Activated CD8-positive, alpha-beta T cell treated with anti-CD3 and anti-CD28 coated beads, Interleukin-2, amount 10 ng/mL, durations not matched to agents 7 days and 5 days (primary cell): ENCODE measurements around the gene CSNK2A1. TPM values are rescaled to one million over a fixed set of nuclear protein-coding genes. Genes with fewer than 3 reads are reported as not detected.
"Not testable (repeated sequence)": the region's sequence is repeated elsewhere in the genome, so short reads cannot be mapped to it uniquely, and the experiment has no call there.

ENCODE experiments used
- ATAC-seq: fragments of 150-1000 bp; cut with Tn5 transposase; one replicate; pipeline ENCODE4 v1.10.0; 2021; ENCODE audit warnings: moderate library complexity
- CTCF ChIA-PET: fragments of 350-600 bp; sonication (Branson Sonifier 250); formaldehyde crosslinking; loops from one replicate; lab custom pipeline; 2021; ENCODE audit warnings: antibody characterized with exemption; lab: Charles Lee
- POLR2A ChIA-PET: fragments of 350-600 bp; sonication (Branson Sonifier 250); formaldehyde crosslinking; loops from one replicate; lab custom pipeline; 2021; ENCODE audit warnings: antibody characterized with exemption; lab: Charles Lee
- DNase-seq: peaks from one replicate; pipeline ENCODE4 v3.0.0-alpha.2; 2020
- H3K27ac Mint-ChIP-seq: one replicate; pipeline ENCODE4 v1.8.0; 2021; ENCODE audit warnings: mild to moderate bottlenecking, mixed read lengths
- H3K27me3 Mint-ChIP-seq: one replicate; pipeline ENCODE4 v1.8.0; 2021; ENCODE audit warnings: low read depth, mixed read lengths
- H3K36me3 Mint-ChIP-seq: one replicate; pipeline ENCODE4 v1.8.0; 2021; ENCODE audit warnings: low read depth, mixed read lengths
- H3K4me1 Mint-ChIP-seq: one replicate; pipeline ENCODE4 v1.8.0; 2021; ENCODE audit warnings: low read depth, mixed read lengths
- H3K4me3 Mint-ChIP-seq: one replicate; pipeline ENCODE4 v1.8.0; 2021; ENCODE audit warnings: mild to moderate bottlenecking, mixed read lengths
- H3K9me3 Mint-ChIP-seq: one replicate; pipeline ENCODE4 v1.8.0; 2022; ENCODE audit warnings: mixed read lengths; ENCODE audit not compliant: insufficient read depth
- total RNA-seq, 2 experiments: library from RNA; stranded (reverse); gene quantifications; one replicate each; pipeline ENCODE4 v1.2.3, GENCODE V29; 2021

CSNK2A1 gene
- total RNA-seq, 2 experiments from 2014 or later: 116 to 121 TPM

DNA sequence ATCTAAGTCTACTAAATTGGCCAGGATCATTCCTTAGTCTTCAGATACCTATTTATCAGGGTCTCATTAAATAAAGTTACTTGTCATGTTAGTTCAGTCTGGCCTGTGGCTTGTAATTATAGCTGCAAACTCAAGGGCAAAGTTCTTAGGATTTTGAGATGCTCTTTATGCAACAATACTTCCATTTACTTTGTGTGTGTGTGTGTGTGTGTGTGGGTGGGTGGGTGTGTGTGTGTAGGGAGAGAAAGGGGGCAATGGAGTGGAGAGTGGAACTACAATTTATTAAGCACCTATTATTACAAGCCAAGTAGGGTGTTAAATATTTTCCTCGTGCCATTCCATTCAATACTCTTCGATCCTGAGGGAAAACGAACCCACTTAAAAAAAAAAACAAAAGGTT lies 63.5 kb downstream of the CSNK2A1 start:
- POLR2A ChIA-PET: interaction anchor here (1.4 kb wide), 1 partner anchor 17 kb away, joined by 3 read pairs; no protein-coding TSS in a partner anchor
- ATAC-seq: no peak
- Mint-ChIP-seq H3K27me3 (no peaks in the 10 kb centered on the region), H3K9me3 (no peaks in the 10 kb centered on the region), H3K36me3 (peaks cover 55% of the 10 kb centered on the region), H3K4me3 (no peak overlapping the region), H3K27ac (no peak overlapping the region), H3K4me1 (peaks cover 46% of the 10 kb centered on the region)
- no peak for DNase-seq
- CTCF ChIA-PET: interaction anchor here (0.6 to 2.6 kb wide), 5 partner anchors 14 to 166 kb away, joined by 3 to 13 read pairs (median 7); no protein-coding TSS in a partner anchor

DNA sequence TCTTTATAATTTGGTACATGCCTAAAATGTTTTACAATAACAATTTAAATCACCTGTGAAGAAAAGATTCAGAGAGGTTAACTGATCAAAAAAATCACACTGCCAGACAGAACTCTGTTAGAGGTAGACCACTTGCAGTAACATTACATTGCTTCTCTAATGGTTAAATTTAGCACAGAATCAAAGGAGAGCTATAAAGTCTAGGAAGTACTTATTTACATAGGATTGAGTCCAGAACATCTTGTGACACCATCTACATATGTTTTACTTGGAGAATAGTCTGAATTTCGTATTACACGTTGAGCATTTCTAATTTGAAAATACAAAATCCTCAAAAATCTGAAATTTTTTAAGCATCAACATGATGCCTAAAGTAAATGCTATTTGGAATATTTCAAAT lies 64.1 kb downstream of the CSNK2A1 start:
- DNase-seq (no peak), ATAC-seq (no peak)
- Mint-ChIP-seq H3K4me3 (no peak overlapping the region), H3K27me3 (no peaks in the 10 kb centered on the region), H3K27ac (peak overlapping the region; percentile 58), H3K4me1 (peaks cover 46% of the 10 kb centered on the region), H3K36me3 (peaks cover 55% of the 10 kb centered on the region), H3K9me3 (no peaks in the 10 kb centered on the region)
- POLR2A ChIA-PET: interaction anchor here (1.4 to 1.6 kb wide), 2 partner anchors 17 to 72 kb away, joined by 3 to 5 read pairs; no protein-coding TSS in a partner anchor
- CTCF ChIA-PET: interaction anchor here (0.6 to 4.7 kb wide), 7 partner anchors 15 to 166 kb away, joined by 3 to 29 read pairs (median 7); partner anchors contain the start of gene CSNK2A1

DNA sequence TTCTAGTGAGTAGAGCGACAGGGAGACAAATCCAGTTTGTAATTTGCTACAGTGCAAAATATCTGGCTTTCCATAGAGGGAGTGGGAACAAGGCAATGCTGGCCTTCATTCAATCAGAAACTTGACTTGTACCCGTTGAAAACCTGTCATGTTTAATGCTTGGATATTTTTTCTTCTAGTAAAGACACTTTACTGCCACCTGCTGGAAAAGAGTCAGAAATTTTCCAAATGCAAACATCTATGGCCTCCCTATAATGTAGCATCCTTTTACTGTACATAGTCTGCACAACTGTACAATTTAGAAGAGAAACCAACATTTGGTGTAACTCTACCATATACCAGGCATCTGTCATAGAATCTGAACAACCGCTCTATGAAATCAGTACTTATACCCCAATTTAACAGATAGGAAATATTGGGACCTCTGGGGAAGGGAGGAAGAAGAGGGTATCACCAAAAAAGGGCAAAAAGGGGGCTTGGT lies 64.6 kb downstream of the CSNK2A1 start:
- POLR2A ChIA-PET: interaction anchor here (1.6 kb wide), 1 partner anchor 72 kb away, joined by 5 read pairs; no protein-coding TSS in a partner anchor
- DNase-seq: peak; percentile 65
- H3K4me1 Mint-ChIP-seq: peaks cover 46% of the 10 kb centered on the region

DNA sequence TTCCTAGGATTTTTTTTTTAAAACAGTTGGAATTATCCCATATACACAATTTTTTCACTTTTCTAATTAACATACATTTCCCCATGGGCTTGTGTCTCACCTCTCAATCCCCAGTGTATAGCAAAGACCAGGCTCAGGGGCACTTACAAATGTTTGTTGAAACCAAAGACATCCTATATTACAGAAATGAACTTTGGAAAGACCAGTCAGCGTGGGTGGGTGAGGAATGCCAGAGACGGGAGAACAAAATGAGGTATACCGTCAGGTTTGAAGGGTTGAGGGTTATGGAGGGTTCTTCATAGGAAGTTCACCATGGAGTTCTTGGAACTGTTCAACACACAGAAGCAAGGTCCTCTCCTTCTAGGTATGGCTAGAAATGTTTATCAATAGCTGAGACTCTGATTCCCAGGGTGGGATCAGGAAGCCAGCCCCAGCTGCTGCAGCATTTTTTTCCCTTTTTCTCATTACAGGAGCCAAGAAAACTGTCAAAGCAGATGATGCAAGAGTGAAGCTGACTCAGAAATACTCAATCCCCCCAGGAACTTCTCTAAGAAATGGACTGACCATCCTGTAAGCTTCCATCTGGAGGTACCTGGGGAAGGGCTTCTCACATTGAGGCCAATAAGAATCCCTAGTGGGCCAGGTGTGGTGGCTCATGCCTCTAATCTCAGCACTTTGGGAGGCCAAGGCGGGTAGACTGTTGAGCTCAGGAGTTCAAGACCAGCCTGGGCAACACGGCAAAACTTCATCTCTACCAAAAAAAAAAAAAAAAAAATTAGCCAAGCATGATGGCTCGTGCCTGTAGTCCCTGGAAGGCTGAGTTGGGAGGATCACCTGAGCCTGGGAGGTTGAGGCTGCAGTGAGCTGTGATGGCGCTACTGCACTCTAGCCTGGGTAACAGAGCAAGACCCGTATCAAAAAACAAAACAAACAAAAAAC lies 65.3 kb downstream of the CSNK2A1 start:
- Mint-ChIP-seq H3K36me3 (peaks cover 54% of the 10 kb centered on the region), H3K9me3 (no peaks in the 10 kb centered on the region), H3K4me1 (peaks cover 49% of the 10 kb centered on the region), H3K4me3 (no peak overlapping the region), H3K27me3 (no peaks in the 10 kb centered on the region), H3K27ac (peak overlapping the region; percentile 58)
- CTCF ChIA-PET: interaction anchor here (0.7 to 4.7 kb wide), 11 partner anchors 9 to 123 kb away, joined by 3 to 29 read pairs (median 3); partner anchors contain the start of gene CSNK2A1
- no peak for DNase-seq
- no peak for ATAC-seq
- POLR2A ChIA-PET: interaction anchor here (0.5 to 1.6 kb wide), 2 partner anchors 71 to 129 kb away, joined by 3 to 5 read pairs; no protein-coding TSS in a partner anchor

More for the DNA sequence above, 64.6 kb downstream of the CSNK2A1 start:
- H3K36me3 Mint-ChIP-seq: peaks cover 54% of the 10 kb centered on the region
- no peaks in the 10 kb centered on the region for H3K27me3 Mint-ChIP-seq
- no peak overlapping the region for H3K4me3 Mint-ChIP-seq
- peak overlapping the region; percentile 58 for H3K27ac Mint-ChIP-seq
- peak; percentile 62 for ATAC-seq
- CTCF ChIA-PET: interaction anchor here (0.9 to 4.7 kb wide), 9 partner anchors 8 to 167 kb away, joined by 3 to 29 read pairs (median 7); partner anchors contain the start of gene CSNK2A1
- H3K9me3 Mint-ChIP-seq: no peaks in the 10 kb centered on the region

DNA sequence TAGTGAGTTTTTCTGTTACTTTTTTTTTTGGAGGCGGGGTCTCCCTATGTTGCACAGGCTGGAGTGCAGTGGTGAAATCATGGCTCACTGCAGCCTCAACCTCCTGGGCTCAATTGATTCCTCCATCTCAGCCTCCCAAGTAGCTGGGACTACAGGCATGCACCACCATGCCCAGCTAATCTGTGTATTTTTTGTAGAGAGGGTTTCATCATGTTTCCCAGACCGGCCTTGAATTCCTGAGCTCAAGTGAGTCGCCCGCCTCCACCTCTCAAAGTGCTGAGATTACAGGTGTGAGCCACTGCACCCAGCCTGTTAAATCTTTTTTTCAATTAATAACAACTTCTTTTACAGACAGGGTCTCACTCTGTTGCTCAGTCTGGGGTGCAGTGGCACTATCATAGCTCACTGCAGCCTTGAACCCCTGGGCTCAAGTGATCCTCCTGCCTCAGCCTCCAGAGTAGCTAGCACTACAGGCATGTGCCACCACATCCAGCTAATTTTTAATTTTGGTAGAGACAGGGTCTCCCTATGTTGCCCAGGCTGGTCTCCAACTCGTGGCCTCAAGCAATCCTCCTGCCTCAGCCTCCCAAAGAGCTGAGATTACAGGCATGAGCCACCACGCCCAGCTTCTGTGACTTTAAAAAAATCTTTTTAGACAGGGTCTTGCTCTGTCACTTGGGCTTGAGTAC lies 66.9 kb downstream of the CSNK2A1 start:
- not testable (repeated sequence) for H3K4me3 Mint-ChIP-seq, DNase-seq, H3K27me3 Mint-ChIP-seq, H3K9me3 Mint-ChIP-seq, H3K27ac Mint-ChIP-seq, ATAC-seq
- ChIA-PET CTCF (interaction anchor here (0.9 to 4.7 kb wide), 11 partner anchors 10 to 125 kb away, joined by 3 to 29 read pairs (median 3); no protein-coding TSS in a partner anchor), POLR2A (interaction anchor here (0.9 to 1.4 kb wide), 3 partner anchors 15 to 179 kb away, joined by 3 to 4 read pairs (median 3); partner anchors contain the start of gene ZCCHC3)
- Mint-ChIP-seq H3K36me3 (peaks cover 47% of the 10 kb centered on the region), H3K4me1 (peaks cover 45% of the 10 kb centered on the region)

DNA sequence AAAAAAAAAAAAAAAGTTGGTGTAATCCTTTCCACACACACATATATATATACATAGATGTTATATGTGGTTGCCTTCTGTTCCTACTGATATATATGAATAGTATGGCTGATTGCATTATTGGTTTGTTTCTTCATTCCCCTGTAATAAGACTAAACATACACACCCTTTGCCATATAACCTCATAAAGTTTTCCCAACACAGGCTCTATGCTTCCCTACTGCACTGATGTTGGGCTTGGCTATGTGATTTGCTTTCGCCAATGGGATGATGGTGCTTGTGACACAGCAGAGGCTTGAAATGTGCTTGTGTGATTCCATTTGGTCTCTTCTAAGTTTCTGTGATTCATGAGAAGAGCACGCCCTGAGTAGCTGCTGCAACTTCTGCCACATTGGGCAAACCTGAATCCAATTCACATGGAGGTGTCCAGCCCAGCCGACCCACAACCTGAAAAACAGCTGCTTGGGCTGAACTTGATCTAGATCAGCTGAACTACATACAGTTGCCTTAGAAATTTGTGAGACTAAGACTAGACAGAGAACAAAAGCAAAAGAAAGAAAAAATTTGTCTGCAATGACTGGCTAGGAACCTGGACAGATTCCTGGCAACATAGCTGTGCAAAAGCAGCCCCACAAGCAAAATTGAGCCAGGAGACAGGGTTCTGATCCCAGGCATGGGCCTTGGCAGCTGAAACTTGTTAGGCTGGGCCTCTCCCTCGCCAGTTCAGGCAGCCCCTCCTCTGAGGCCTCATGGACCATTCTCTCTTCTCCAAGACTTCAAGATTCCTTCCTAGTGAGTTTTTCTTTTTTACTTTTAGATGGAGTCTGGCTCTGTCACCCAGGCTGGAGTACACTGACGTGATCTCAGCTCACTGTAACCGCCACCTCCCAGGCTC lies 67.9 kb downstream of the CSNK2A1 start:
- no peak for DNase-seq
- H3K36me3 Mint-ChIP-seq: peaks cover 43% of the 10 kb centered on the region
- H3K4me3 Mint-ChIP-seq: no peak overlapping the region
- no peak overlapping the region for H3K27ac Mint-ChIP-seq
- POLR2A ChIA-PET: interaction anchor here (0.9 kb wide), 1 partner anchor 14 kb away, joined by 4 read pairs; no protein-coding TSS in a partner anchor
- H3K9me3 Mint-ChIP-seq: peaks cover 5% of the 10 kb centered on the region
- no peaks in the 10 kb centered on the region for H3K27me3 Mint-ChIP-seq
- no peak for ATAC-seq
- CTCF ChIA-PET: interaction anchor here (1.3 to 4.7 kb wide), 7 partner anchors 11 to 121 kb away, joined by 3 to 29 read pairs (median 6); no protein-coding TSS in a partner anchor
- peaks cover 35% of the 10 kb centered on the region for H3K4me1 Mint-ChIP-seq

DNA sequence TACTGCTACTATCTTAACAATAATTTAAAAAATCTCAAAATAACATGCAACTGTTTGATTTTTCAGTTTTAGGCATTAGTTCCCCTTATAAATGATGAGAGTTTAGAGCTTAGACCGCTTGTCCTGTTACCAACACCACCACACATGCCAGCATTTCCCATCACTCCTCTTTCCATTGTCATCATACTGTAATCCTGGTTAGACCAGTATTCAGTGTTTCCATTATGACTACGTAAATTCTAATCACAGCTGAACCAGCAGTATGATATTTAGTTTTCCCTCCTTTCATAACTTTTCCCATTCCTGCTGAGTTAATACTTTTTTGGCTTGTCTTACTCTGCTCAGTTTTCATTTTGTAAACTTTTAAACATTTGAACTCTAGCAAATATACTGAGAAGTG lies 69.0 kb downstream of the CSNK2A1 start:
- Mint-ChIP-seq H3K27me3 (peaks cover 6% of the 10 kb centered on the region), H3K9me3 (peaks cover 16% of the 10 kb centered on the region), H3K27ac (no peak overlapping the region), H3K4me3 (no peak overlapping the region), H3K4me1 (peaks cover 25% of the 10 kb centered on the region), H3K36me3 (peaks cover 38% of the 10 kb centered on the region)
- ATAC-seq: no peak
- ChIA-PET CTCF (no interaction called here), POLR2A (no interaction called here)
- DNase-seq: no peak

DNA sequence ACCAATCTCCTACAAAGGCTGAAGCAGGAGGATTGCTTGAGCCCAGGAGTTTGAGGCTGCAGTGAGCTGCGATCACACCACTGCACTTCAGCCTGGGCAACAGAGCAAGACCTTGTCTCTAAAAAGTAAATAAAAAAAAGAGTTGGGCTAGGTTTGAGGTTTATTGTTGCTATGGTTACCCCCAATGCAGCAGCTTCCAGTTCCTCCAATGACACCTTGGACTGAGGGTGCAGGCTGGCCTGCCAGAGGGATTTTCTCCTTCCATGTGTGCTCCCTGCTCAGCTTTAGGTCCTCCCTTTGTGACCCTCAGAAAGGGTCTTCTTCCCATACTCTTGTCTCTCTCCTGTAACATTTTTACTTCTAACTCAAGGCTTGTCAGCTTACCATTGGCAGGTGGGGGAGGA lies 70.7 kb downstream of the CSNK2A1 start:
- CTCF ChIA-PET: interaction anchor here (0.6 to 1.4 kb wide), 3 partner anchors 20 to 148 kb away, joined by 3 to 4 read pairs (median 3); partner anchors contain the start of gene SOX12
- H3K4me3 Mint-ChIP-seq: no peak overlapping the region
- peaks cover 9% of the 10 kb centered on the region for H3K4me1 Mint-ChIP-seq
- H3K36me3 Mint-ChIP-seq: peaks cover 26% of the 10 kb centered on the region
- DNase-seq (no peak), ATAC-seq (no peak)
- POLR2A ChIA-PET: no interaction called here
- H3K27ac Mint-ChIP-seq: no peak overlapping the region
- peaks cover 12% of the 10 kb centered on the region for H3K27me3 Mint-ChIP-seq
- peaks cover 16% of the 10 kb centered on the region for H3K9me3 Mint-ChIP-seq

DNA sequence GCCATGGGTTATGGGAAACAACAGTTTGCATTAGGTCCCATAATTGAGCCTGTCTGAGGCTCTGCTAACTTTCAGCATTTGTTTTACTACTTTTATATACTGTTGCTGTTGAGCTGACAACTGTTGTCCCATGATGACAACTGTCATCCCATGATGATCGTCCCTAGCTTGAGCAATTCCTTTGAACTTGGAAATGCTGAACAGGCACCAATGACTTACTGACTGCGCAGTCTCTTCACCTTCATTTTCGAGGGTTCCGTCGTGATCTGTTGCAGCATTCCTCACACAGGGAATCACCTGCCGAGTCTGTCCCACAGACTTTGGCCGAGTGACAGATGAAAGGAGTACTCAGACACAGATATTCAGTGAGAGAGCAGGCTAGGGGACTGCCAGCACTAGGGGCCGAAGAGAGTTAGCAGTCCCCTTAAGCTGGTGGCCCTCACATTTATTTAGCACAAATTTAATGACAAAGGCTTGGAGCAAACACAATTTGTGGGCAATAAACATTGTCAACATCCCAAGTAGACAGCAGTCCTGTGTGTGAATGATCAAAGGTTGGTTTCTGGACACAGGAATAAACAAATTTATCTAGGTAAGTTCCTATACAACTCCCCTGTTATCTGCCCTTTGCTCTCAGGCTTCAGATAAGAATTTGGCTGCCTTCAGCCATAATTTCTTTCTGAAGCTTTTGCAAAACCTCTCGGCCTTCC lies 71.3 kb downstream of the CSNK2A1 start:
- CTCF ChIA-PET: interaction anchor here (1.0 to 1.4 kb wide), 3 partner anchors 34 to 147 kb away, joined by 3 to 4 read pairs (median 3); partner anchors contain the start of gene SOX12
- DNase-seq (no peak), ATAC-seq (no peak)
- H3K27ac Mint-ChIP-seq: no peak overlapping the region
- H3K36me3 Mint-ChIP-seq: peaks cover 26% of the 10 kb centered on the region
- POLR2A ChIA-PET: no interaction called here
- peaks cover 6% of the 10 kb centered on the region for H3K4me1 Mint-ChIP-seq
- H3K4me3 Mint-ChIP-seq: no peak overlapping the region
- peaks cover 15% of the 10 kb centered on the region for H3K27me3 Mint-ChIP-seq
- H3K9me3 Mint-ChIP-seq: peaks cover 18% of the 10 kb centered on the region
